DMS53 treated with DMSO at 0.1 percent for 48 hours (cell line): ENCODE data around the gene UNC5B.

Source experiments
- DNase-seq: peaks from one replicate; lab custom pipeline; 2025; ENCODE audit not compliant: unreplicated experiment; lab: John Stamatoyannopoulos, UW

UNC5B gene

DNA sequence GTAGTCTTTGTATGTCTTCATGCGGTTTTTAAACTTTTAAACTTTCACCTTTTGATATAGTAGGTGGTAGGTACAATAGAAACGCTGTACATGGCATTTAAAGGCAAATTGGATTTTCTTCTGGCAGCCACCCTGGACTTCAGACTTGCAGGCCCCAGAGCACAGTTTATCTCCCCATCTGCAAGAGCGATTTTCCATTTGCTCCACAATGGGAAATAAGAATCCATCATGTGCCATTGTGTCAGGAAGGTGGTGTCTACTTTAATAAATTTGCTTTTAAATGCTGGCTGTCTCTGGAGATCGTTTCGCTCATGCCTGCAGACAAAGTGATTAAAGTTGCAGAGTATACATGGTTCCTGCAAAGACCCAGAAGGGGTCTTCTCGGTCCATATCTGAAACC, 38.9 kb downstream of the UNC5B start:
- DNase-seq: no peak

GRCh38 chr10:71252220-71252619, 39.9 kb downstream of the UNC5B start:
- no peak for DNase-seq

DNA sequence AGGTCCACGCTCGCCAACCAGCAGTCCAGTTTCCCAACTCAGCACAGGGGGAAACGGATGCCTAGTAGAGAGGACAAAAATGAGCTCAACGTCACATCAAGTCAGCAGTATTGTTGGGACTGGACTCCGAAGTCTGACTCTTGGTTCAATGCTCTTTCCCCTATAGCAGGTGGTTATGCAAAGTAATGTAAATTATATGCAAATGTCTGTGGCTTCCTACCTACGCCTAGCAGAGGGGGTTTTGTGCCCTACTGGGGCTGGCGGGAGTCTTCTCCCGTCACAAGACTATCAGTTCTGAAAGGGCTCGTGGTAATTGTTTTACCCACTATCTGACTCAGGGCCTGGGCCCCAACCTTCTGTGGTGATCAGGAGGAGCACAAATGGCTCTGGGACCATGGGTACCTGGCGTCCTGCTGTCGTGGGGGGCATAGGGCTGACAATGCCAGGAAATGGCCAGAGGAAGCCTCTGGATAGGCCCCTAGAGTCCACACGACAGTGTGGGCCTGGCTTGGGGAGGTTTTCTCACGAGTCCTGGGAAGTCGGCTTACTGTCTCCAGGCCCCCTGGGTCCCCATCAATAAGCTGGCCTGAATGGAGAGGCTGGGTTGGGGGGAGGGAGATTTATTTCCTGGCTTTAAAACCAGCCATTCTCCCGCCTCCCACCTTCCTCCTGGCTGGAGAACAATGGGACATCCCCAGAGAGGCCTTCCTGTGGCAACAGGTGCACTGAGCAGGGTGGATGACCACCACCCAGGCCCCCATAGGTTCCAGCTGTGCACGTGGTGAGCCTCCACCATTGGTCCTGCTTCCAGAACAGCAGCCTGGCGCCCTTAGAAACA, 41.8 kb downstream of the UNC5B start:
- DNase-seq: no peak

- DNase-seq: no peak
Measured at GRCh38 chr10:71254834-71255549, 42.6 kb downstream of the UNC5B start.

GRCh38 chr10:71255550-71255807, 43.1 kb downstream of the UNC5B start:
- no peak for DNase-seq

- DNase-seq: no peak
Measured at GRCh38 chr10:71255808-71256660, 43.7 kb downstream of the UNC5B start.

DNA sequence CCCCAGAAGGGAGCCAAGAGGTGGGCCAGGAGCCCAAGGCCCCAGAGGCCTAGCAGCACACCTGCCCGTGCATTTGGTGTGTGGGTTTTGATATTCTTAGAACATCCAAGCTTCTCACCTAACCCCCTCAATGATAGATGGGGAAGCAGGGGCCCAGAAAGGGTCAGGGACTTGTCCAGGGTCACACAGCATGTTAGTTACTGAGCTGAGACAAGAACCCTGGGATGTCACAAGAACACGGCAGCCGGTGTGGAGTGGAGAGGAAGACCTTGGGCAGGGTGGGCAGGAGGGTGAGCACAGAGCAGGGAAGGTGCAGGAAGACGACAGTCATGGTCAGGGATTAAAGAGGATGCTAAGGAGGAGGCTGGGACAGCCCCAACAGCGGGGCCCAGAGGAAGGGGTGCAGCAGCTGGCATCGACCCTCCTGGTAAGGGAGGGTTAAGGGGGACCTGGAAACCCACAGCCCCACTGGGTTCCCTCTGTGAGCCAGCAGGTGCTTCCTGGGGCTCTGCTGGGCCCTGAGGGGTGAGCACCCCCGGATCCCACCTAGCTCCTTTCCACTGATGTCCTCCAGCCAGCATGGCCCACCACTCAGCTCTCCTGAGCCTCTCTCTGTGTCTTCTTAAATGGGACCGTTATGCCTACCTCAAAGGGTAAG, 44.4 kb downstream of the UNC5B start:
- DNase-seq: no peak

GRCh38 chr10:71257319-71257997, 45.1 kb downstream of the UNC5B start:
- no peak for DNase-seq

DNA sequence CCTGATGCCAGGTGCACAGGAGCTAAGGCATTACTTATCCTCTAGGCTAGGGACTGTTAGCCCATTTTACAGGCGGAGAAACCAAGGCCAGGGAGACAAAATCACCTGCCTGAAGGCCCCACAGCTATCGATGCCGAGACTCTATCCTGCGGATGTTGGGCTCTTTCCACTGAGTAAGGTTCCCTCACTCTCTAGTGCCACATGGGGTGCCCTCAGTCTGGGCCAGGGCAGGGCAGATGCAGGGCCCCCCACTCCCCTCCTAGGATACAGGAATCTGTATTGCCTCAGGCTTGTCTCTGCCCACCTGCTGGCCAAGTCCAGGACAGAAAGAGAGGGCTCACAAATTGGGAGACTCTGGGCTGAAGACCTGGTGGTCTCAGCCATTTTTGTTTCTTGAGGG, 45.7 kb downstream of the UNC5B start:
- DNase-seq: no peak

DNA sequence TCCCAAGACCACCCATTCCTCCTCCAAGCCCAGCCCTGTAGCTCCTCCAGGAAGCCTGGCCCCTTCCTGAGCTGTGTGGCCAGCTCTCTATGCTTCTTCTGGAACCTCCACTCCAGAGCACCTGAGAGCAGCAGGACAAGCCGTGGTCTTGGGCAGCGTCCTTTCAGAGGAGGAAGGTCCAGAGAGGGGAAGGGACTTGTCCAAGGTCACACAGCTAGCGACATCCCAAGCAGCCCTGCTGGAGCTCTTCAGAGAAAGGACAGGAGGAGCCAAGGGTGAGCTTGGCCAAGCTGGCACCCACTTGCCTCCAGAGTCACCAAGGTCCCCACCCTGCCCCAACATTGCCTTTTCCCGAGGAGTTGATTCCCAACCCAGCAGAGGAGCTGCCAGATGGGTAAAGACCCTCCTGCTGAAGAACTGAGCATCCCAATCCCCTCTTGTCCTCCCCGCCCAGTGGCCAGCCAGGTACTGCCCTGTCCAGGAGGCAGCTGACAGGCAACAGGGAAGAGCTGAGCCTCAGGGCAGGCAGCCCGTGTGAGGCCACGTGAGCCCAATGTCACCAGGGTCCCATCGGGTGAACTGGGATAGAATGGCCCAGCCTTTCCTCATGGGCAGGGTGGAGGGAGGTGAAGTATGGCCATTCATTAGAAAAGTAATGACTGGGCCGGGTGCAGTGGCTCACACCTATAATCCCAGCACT, 46.2 kb downstream of the UNC5B start:
- no peak for DNase-seq

GRCh38 chr10:71259282-71259681, 46.9 kb downstream of the UNC5B start:
- DNase-seq: no peak

DNA sequence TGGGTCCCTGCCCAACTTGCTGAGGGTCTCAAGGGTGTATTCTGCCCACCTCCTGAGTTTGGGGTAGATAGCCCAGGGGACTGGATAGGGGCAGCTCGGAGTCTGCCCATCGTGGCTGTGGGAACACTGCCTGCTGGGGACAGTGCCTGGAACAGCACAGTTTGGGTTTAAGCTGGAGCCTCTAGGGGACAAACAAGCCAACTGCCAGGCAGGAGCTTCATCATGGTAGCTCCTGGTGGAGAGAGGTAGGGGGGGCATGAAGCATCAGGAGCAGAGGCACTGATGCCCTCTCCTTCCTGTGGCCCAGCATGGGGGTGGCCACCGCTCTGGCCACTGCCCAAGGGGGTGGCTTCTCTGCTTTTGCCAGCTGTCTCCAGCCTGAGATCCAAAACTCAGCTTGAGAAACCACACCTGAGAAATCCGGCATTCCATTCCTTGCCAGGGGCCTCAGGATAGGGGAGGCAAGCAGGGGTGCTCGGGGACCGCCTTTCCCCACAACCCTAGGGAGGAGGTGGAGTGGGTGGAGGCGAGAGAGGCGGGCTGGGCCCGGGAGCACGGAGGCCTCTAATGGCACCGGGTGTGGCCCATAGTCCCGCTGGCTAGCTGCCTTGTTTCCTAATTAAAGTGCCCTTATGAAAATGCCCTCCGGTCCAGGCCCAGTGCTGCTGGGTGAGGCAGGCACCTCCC, 47.6 kb downstream of the UNC5B start:
- no peak for DNase-seq

- no peak for DNase-seq
Measured at GRCh38 chr10:71260622-71261325, 48.4 kb downstream of the UNC5B start.

DNA sequence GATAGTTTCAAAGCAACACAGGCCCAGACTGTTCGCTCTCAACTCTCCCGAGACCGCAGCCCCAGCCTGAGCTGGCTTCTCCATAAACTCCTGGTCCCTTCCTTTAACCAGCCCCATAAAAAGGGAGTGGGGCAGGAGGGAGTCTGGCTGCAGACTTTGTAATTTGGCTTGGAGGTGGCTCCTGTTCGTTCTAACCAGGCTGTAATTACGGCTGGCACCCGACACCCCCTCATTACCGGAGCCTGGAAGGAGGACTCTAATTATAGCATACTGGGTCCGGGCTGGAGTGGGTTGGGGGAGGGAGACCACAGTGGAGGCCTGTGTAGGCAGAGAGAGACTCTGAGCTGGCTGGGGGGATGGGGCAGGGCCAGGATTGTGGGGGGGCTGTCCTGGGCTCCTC, 49.7 kb downstream of the UNC5B start:
- DNase-seq: no peak

GRCh38 chr10:71262817-71263216, 50.4 kb downstream of the UNC5B start:
- no peak for DNase-seq

- DNase-seq: no peak
Measured at GRCh38 chr10:71263376-71263775, 51.0 kb downstream of the UNC5B start.

GRCh38 chr10:71264345-71265200, 52.2 kb downstream of the UNC5B start:
- DNase-seq: no peak

DNA sequence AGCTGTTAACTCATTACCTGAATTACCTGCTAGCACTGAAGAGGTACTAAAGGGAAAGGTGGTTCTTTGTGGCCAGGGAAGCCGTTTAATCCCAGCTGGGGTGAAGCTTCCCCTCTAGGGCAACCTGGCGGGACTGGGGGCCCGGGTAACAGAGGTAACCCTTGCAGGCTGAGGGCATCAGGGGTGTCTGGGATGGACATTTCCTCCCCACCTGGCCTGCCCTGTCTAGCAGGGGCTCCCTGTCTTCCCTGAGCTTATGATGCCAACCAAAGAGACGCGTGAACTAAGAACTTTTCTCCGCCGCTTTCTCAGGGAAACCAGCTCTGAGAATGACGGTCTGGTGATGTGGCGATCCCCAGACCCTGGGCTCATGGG, 52.8 kb downstream of the UNC5B start:
- no peak for DNase-seq
